Caco-2 (cell line): Measurements from ENCODE around the gene BABAM2. TPM values are rescaled to one million over a fixed set of nuclear protein-coding genes. Genes with fewer than 3 reads are reported as not detected.
A peak's percentile ranks its signal among the peaks of the same experiment; 100 is the strongest.

ENCODE experiments used
- BruUV-seq: library from RNA; stranded (reverse); fragments of 400-500 nt; replicated peaks from 2 replicates; lab custom pipeline; 2021; lab: Mats Ljungman, UMichigan
- CTCF ChIA-PET: fragments of 300-600 bp; sonication (Branson Sonifier 250); formaldehyde crosslinking; loops from one replicate; lab custom pipeline; 2022; ENCODE audit warnings: antibody characterized with exemption; lab: Charles Lee
- POLR2A ChIA-PET: fragments of 300-600 bp; sonication (Branson Sonifier 250); formaldehyde crosslinking; loops from one replicate; lab custom pipeline; 2022; ENCODE audit warnings: antibody characterized with exemption; lab: Charles Lee
- DNase-seq, 2 experiments: peaks; one replicate each; pipeline versions ENCODE4 v3.0.0 to v3.0.0-alpha.2; 2020 to 2022
- H3K27me3 ChIP-seq: replicated peaks from 2 replicates; pipeline ENCODE4 v1.6.0; 2011; ENCODE audit warnings: low read length; ENCODE audit not compliant: control insufficient read depth, insufficient read depth
- H3K36me3 ChIP-seq: 2 replicates; pipeline ENCODE4 v1.5.1; 2011; ENCODE audit warnings: low read length; ENCODE audit not compliant: control insufficient read depth, insufficient read depth
- H3K4me1 ChIP-seq: fragments of 250-450 bp; sonication (Bioruptor Pico); 2 replicates; pipeline ENCODE4 v1.5.1; 2020; ENCODE audit warnings: mild to moderate bottlenecking
- H3K4me3 ChIP-seq: 2 replicates; pipeline ENCODE4 v1.5.1; 2011; ENCODE audit warnings: low read depth, mild to moderate bottlenecking, control low read depth, low read length
- H3K9me3 ChIP-seq: fragments of 250-450 bp; sonication (Bioruptor Pico); 2 replicates; pipeline ENCODE4 v1.5.1; 2020; ENCODE audit warnings: mild to moderate bottlenecking, moderate library complexity
- H3K27ac Mint-ChIP-seq: one replicate; pipeline ENCODE4 v1.8.0; 2022; ENCODE audit warnings: mixed read lengths; ENCODE audit not compliant: unreplicated experiment
- H3K27me3 Mint-ChIP-seq: one replicate; pipeline ENCODE4 v1.8.0; 2022; ENCODE audit warnings: mixed read lengths; ENCODE audit not compliant: insufficient read depth, unreplicated experiment
- H3K36me3 Mint-ChIP-seq: one replicate; pipeline ENCODE4 v1.8.0; 2022; ENCODE audit warnings: mild to moderate bottlenecking, mixed read lengths; ENCODE audit not compliant: insufficient read depth, unreplicated experiment
- H3K4me1 Mint-ChIP-seq: one replicate; pipeline ENCODE4 v1.8.0; 2022; ENCODE audit warnings: low read depth, mixed read lengths; ENCODE audit not compliant: unreplicated experiment
- H3K4me3 Mint-ChIP-seq: one replicate; pipeline ENCODE4 v1.8.0; 2022; ENCODE audit warnings: mild to moderate bottlenecking, moderate library complexity, mixed read lengths; ENCODE audit not compliant: unreplicated experiment
- H3K9me3 Mint-ChIP-seq: one replicate; pipeline ENCODE4 v1.8.0; 2022; ENCODE audit warnings: mixed read lengths; ENCODE audit not compliant: unreplicated experiment
- CTCF ChIP-seq, 2 experiments: fragments of 200-600 bp in 1 of 2; IDR thresholded peaks; 1 replicate in 1 of 2; 2 replicates in 1 of 2; pipeline versions ENCODE4 v1.5.1 to v1.8.0; 2011 to 2022; ENCODE audit warnings: antibody characterized with exemption in 1 of 2, control low read depth in 1 of 2, inconsistent platforms in 1 of 2, low read depth in 1 of 2, low read length in 1 of 2, mild to moderate bottlenecking in 1 of 2, moderate library complexity in 1 of 2; ENCODE audit not compliant: insufficient read depth in 1 of 2, severe bottlenecking in 1 of 2, unreplicated experiment in 1 of 2
- intact Hi-C: fragments of 100-400 bp; cut with micrococcal nuclease; formaldehyde crosslinking; loops from one replicate; pipeline ENCODE4 v1.10.0; 2022; ENCODE audit not compliant: unreplicated experiment
- total RNA-seq: library from RNA; stranded (reverse); gene quantifications from 2 replicates; pipeline ENCODE4 v1.2.3, GENCODE V29; 2022

BABAM2 gene
- total RNA-seq, 1 experiment from 2014 or later, result 57.3 TPM

- H3K27ac Mint-ChIP-seq, result peak overlapping the region; percentile 87
- Histone ChIP-seq H3K9me3 (peaks cover 19% of the 10 kb centered on the region), H3K4me3 (no peak overlapping the region), H3K4me1 (peaks cover 22% of the 10 kb centered on the region), H3K36me3 (peaks cover 1% of the 10 kb centered on the region), H3K27me3 (no peaks in the 10 kb centered on the region)
- ChIA-PET CTCF (interaction anchor here (0.9 to 2.1 kb wide), 5 partner anchors 14 to 259 kb away, joined by 3 to 6 read pairs (median 4); no protein-coding TSS in a partner anchor), POLR2A (interaction anchor here (0.6 kb wide), 1 partner anchor 9 kb away, joined by 3 read pairs; no protein-coding TSS in a partner anchor)
- H3K4me3 Mint-ChIP-seq, result peak overlapping the region; percentile 18
- H3K27me3 Mint-ChIP-seq, result no peaks in the 10 kb centered on the region
- peaks cover 23% of the 10 kb centered on the region for H3K4me1 Mint-ChIP-seq
- no TSS peak for BruUV-seq
- intact Hi-C loops, result loop anchor here (1.0 to 2.0 kb wide), 4 partner anchors 38 to 242 kb away; no protein-coding TSS in a partner anchor
- H3K9me3 Mint-ChIP-seq, result peaks cover 24% of the 10 kb centered on the region
- peak in 1 of 2 experiments; percentile 38 for DNase-seq
- TF ChIP-seq CTCF (IDR thresholded peaks at IDR 0.05; ENCODE audit: insufficient read depth in 1 of 2, low read depth in 1 of 2, low read length in 1 of 2, severe bottlenecking in 1 of 2, unreplicated experiment in 1 of 2), result no peak
- peaks cover 32% of the 10 kb centered on the region for H3K36me3 Mint-ChIP-seq
Observed at GRCh38 chr2:28155086-28155485, 264.6 kb downstream of the BABAM2 start.

DNA sequence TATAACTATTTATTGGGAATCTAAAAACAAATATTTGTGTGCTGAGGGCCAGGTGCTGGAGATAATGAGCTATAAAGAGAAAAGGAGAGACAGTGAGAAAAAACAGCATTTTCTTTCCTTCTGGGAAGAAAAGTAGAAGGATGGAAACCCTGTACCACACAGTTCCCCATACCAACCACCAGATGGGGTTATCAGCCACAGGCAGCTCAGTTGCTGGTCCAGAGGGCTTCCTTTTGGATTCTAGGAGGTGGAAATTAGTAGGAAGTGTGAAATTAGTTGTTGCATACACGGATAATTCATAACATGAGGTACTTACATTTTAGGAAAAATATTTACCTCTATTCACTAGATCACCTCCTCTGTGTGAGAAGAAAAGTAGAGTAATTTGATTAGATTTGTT, 265.1 kb downstream of the BABAM2 start:
- no peak overlapping the region for H3K4me3 ChIP-seq
- POLR2A ChIA-PET, result interaction anchor here (0.6 kb wide), 1 partner anchor 9 kb away, joined by 3 read pairs; no protein-coding TSS in a partner anchor
- H3K36me3 ChIP-seq, result peaks cover 1% of the 10 kb centered on the region
- BruUV-seq, result no TSS peak
- H3K4me1 Mint-ChIP-seq, result peaks cover 24% of the 10 kb centered on the region
- H3K36me3 Mint-ChIP-seq, result peaks cover 32% of the 10 kb centered on the region
- peaks cover 19% of the 10 kb centered on the region for H3K9me3 ChIP-seq
- TF ChIP-seq CTCF (IDR thresholded peaks at IDR 0.05; ENCODE audit: insufficient read depth in 1 of 2, low read depth in 1 of 2, low read length in 1 of 2, severe bottlenecking in 1 of 2, unreplicated experiment in 1 of 2), result peak; percentile 82 to 84
- peak in 1 of 2 experiments; percentile 63 for DNase-seq
- H3K9me3 Mint-ChIP-seq, result peaks cover 24% of the 10 kb centered on the region
- intact Hi-C loops, result loop anchor here (1.0 to 2.0 kb wide), 4 partner anchors 39 to 241 kb away; no protein-coding TSS in a partner anchor
- H3K27ac Mint-ChIP-seq, result peak overlapping the region; percentile 87
- H3K4me1 ChIP-seq, result peaks cover 28% of the 10 kb centered on the region
- no peaks in the 10 kb centered on the region for H3K27me3 Mint-ChIP-seq
- no peaks in the 10 kb centered on the region for H3K27me3 ChIP-seq
- H3K4me3 Mint-ChIP-seq, result peak overlapping the region; percentile 18
- CTCF ChIA-PET, result interaction anchor here (0.9 to 2.1 kb wide), 5 partner anchors 13 to 258 kb away, joined by 3 to 6 read pairs (median 4); no protein-coding TSS in a partner anchor

GRCh38 chr2:28158791-28159190, 268.3 kb downstream of the BABAM2 start:
- no peak overlapping the region for H3K4me3 Mint-ChIP-seq
- DNase-seq, result no peak
- ChIA-PET CTCF (no interaction called here), POLR2A (no interaction called here)
- no peak overlapping the region for H3K27ac Mint-ChIP-seq
- Histone ChIP-seq H3K4me3 (no peak overlapping the region), H3K4me1 (peaks cover 47% of the 10 kb centered on the region), H3K9me3 (peaks cover 19% of the 10 kb centered on the region), H3K36me3 (no peaks in the 10 kb centered on the region; the same call in 1 of the 2 replicates), H3K27me3 (no peaks in the 10 kb centered on the region)
- H3K36me3 Mint-ChIP-seq, result peaks cover 24% of the 10 kb centered on the region
- intact Hi-C loops, result no loop called here
- no peaks in the 10 kb centered on the region for H3K27me3 Mint-ChIP-seq
- TF ChIP-seq CTCF (IDR thresholded peaks at IDR 0.05; ENCODE audit: insufficient read depth in 1 of 2, low read depth in 1 of 2, low read length in 1 of 2, severe bottlenecking in 1 of 2, unreplicated experiment in 1 of 2), result no peak
- BruUV-seq, result no TSS peak
- H3K4me1 Mint-ChIP-seq, result peaks cover 45% of the 10 kb centered on the region
- peaks cover 24% of the 10 kb centered on the region for H3K9me3 Mint-ChIP-seq
